HL-60 (cell line): ENCODE measurements around the gene LRRN2.

ENCODE experiments used
- DNase-seq, 2 experiments: peaks; one replicate each; pipeline ENCODE4 v3.0.0-alpha.2; 2010 to 2020; ENCODE audit warnings: low read depth in 1 of 2, low spot score in 1 of 2
- H3K27ac ChIP-seq: fragments of 250-450 bp; sonication (Bioruptor Pico); replicated peaks from 2 replicates; pipeline ENCODE4 v1.5.1; 2020; ENCODE audit warnings: mild to moderate bottlenecking, moderate library complexity
- H3K27me3 ChIP-seq: fragments of 250-450 bp; sonication (Bioruptor Pico); 2 replicates; pipeline ENCODE4 v1.5.1; 2021; ENCODE audit warnings: mild to moderate bottlenecking, moderate library complexity; ENCODE audit not compliant: insufficient read depth, poor library complexity, severe bottlenecking
- H3K4me3 ChIP-seq: replicated peaks from 2 replicates; pipeline ENCODE4 v1.5.1; 2011; ENCODE audit warnings: mild to moderate bottlenecking, control low read depth, low read length; ENCODE audit not compliant: insufficient read depth
- CTCF ChIP-seq: IDR thresholded peaks from one replicate; pipeline ENCODE4 v1.5.1; 2011; ENCODE audit warnings: low read length, control low read depth, inconsistent platforms; ENCODE audit not compliant: insufficient read depth
- GABPA ChIP-seq: IDR thresholded peaks from 2 replicates; pipeline ENCODE4 v1.6.1; 2012; ENCODE audit warnings: low read depth
- POLR2AphosphoS5 ChIP-seq: IDR thresholded peaks from 2 replicates; pipeline ENCODE4 v1.6.1; 2012; ENCODE audit warnings: low read depth
- REST ChIP-seq: IDR thresholded peaks from 2 replicates; pipeline ENCODE4 v1.6.1; 2012; ENCODE audit warnings: low read depth; ENCODE audit not compliant: insufficient replicate concordance
- SPI1 ChIP-seq: IDR thresholded peaks from 2 replicates; pipeline ENCODE4 v1.6.1; 2012; ENCODE audit warnings: low read depth, mild to moderate bottlenecking, borderline replicate concordance

LRRN2 gene

GRCh38 chr1:204599596-204599995 is 85.9 kb downstream of the LRRN2 start:
- H3K27ac ChIP-seq = no peak overlapping the region
- no peak for TF ChIP-seq SPI1
- TF ChIP-seq CTCF = no peak
- TF ChIP-seq GABPA = no peak
- no peak for TF ChIP-seq POLR2AphosphoS5
- TF ChIP-seq REST = no peak
- H3K4me3 ChIP-seq = no peak overlapping the region
- DNase-seq = no peak
- no peaks in the 10 kb centered on the region for H3K27me3 ChIP-seq

- no peak for DNase-seq
- Histone ChIP-seq H3K4me3 (no peak overlapping the region), H3K27ac (no peak overlapping the region), H3K27me3 (no peaks in the 10 kb centered on the region)
- TF ChIP-seq POLR2AphosphoS5 = no peak
- no peak for TF ChIP-seq GABPA
- TF ChIP-seq CTCF = no peak
- no peak for TF ChIP-seq REST
- TF ChIP-seq SPI1 = no peak
Measured at GRCh38 chr1:204599098-204599497, 86.4 kb downstream of the LRRN2 start.

GRCh38 chr1:204598319-204598969 is 87.1 kb downstream of the LRRN2 start:
- no peak overlapping the region for H3K4me3 ChIP-seq
- H3K27me3 ChIP-seq = no peaks in the 10 kb centered on the region
- peak; percentile 8; the same call in 1 of the 2 replicates for TF ChIP-seq SPI1
- no peak for TF ChIP-seq POLR2AphosphoS5
- no peak for TF ChIP-seq GABPA
- no peak for TF ChIP-seq REST
- H3K27ac ChIP-seq = no peak overlapping the region
- DNase-seq = peak in 1 of 2 experiments; percentile 38
